Measurements from ENCODE around the gene WHAMM.
"Not testable (repeated sequence)": the region's sequence is repeated elsewhere in the genome, so short reads cannot be mapped to it uniquely, and the experiment has no call there.

Gene WHAMM

GRCh38 chr15:82839136-82839535 is 29.7 kb downstream of the WHAMM start:
- DNase-seq = no peak

DNA sequence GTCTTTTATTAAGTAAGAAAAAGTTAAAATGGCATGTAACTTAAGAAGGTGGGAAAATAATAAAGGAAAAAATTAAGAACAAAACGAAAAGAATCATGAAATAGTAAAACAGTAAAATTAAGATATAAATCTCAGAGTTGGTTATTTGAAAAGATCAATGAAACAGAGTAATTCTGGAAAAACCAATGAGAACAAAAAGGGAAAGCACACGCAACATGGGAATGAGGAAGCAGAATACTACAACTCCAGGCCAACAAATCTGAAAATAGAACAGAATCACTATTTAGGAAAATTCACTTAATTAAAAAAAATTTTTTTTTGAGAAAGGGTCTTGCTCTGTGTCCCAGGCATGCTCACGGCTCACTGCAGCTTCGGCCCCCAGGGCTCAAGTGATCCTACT is 30.7 kb downstream of the WHAMM start:
- DNase-seq = no peak

GRCh38 chr15:82843566-82843965 is 34.1 kb downstream of the WHAMM start:
- DNase-seq = no peak

GRCh38 chr15:82845686-82846085 is 36.3 kb downstream of the WHAMM start:
- no peak for DNase-seq

- no peak for DNase-seq
These were observed 37.2 kb downstream of the WHAMM start for GRCh38 chr15:82846621-82847020.

DNA sequence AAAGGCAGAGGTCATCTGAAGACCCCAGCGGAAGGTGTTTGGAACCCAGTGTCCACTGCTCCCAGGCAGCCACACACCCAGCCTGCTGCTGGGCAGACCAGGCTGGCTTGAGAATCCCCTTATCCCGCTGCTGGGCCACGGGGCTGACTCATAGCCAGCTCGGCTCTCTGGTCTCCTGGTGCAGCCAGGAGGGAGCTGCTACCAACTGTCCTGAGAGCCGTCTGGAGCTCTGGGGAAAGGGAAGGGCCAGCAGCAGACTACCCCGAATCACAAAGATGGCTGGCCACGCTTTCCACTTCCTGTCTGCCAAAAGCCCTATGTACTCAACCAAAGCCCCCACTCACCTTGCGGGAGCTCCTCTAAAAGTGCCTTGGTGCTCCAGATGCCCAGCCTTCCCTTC is 38.3 kb downstream of the WHAMM start:
- DNase-seq = no peak

DNA sequence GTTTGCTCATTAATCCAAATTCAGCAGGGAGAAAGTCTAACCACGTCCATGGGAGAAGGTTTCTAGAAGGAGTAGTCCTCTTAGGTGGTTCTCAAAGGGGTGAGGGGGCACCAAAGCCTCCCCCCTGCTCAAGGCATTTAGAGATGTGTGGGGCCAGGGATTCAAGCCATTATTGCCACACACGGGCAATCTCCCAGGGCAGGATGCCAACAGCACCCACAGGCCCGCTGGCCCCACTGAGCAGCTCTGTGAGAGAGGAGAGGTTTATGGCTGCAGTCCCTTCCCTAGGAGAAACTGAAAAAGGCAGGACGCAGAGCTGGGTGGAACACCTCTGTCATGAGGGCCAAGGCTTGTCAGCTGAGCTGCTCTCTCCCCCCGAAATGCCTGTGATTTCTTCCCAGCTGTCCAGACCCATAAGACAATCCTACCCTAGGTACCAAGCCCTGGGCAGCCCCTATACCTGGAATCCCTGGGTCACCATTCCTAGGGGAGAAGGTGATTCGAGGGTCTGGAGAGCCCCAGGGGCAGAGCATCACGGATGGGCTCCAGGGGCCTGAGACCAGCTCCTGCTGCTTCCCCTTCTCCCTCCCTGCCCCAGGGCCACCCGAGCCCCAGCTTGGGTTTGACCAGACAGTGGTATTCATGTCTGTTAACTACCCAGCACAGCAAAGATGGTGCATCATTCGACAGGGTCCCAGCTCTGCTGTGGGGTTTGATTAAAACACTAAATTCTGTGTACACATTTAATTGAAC is 39.0 kb downstream of the WHAMM start:
- no peak for DNase-seq

- DNase-seq = peak; percentile 58
These were observed 40.4 kb downstream of the WHAMM start for GRCh38 chr15:82849556-82850512.

GRCh38 chr15:82850731-82851130 is 41.3 kb downstream of the WHAMM start:
- DNase-seq = no peak

DNA sequence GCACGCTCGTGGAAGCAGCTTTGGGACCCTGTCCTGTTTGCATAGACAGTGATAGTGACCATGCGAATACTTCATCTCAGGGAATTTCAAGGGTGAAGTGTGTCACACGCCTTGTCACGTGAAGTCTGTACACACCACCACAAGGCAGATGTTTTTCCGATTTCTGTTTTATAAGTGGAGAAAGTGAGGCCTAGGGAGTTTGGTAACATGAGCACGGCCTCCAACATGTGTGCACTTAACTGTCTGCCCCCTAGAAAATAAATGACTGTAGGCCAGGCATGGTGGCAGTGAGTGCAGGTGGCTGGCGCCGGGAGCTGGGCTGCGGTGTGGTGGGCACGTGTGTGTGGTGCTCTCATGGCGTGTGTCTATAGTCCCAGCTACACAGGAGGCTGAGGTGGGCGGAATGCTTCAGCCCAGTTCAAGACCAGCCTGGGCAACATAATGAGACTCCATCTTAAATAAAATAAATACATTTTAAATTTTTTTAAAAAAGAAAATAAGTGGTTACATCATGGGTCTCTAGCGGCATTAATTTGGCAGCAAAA is 42.0 kb downstream of the WHAMM start:
- no peak for DNase-seq

DNA sequence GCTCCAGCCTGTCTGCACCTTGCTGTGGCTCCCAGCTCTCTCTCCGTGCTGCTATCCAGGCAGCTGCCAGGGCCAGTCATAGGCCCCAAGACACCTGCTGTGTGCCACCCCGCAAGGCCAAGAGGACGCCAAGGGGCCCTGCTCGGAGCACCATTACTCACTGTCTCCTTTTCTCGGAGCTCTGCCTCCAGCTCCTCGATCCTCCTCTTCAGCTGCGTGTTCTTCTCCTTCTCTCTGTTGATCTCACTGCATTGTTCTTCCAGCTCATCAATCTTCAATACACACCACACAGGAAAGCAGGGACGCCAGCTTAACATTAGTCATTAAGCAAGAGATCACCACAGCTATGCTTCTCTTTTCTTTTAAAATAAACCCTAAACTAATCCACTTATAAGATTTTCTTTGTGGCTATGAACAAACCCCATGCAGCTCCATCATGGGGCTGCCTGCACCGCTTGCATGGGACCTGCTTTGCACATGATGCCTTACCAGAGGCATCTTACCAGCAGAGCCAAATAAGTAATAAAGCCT is 42.6 kb downstream of the WHAMM start:
- no peak for DNase-seq

GRCh38 chr15:82852941-82853561 is 43.6 kb downstream of the WHAMM start:
- DNase-seq = no peak

- no peak for DNase-seq
These were observed 45.1 kb downstream of the WHAMM start for GRCh38 chr15:82854554-82854953.

DNA sequence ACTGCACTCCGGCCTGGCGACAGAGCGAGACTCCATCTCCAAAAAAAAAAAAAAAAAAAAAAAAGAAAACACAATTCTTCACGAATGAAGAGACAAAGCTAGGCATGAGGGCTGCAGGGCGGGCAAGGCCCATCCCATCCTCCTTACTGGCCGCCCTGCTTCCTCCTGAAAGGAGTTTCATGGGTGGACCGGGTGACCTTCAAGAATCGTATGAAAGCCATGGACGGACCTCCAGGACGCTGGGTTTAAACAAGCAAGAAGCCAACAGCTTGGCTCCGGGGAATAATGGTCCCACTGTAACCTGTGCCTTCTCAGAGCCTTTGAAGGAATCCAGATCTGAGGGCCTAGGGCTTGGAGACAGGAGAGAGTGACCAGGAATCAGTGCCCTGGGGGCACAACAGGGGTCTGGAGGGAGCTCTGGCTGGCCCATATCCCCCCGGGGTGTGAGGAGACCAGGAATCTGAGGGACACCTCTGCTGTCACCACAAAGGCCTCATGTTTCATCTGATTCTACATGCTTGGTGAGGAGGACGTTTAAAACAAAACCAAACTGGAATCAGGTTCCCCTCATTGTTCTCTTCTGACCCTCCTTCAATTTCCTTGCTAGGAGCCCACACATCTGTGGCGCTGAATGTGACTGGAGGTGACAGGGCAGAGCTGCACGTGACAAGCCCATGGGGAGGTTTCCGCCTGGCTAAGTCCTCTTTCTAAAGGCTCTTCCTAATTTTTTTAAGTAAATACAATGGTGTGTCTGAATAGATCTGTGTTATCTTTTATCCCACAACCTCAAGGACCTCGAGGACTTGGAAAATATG is 46.1 kb downstream of the WHAMM start:
- DNase-seq = no peak

- no peak for DNase-seq
These were observed 47.2 kb downstream of the WHAMM start for GRCh38 chr15:82856397-82857170.

DNA sequence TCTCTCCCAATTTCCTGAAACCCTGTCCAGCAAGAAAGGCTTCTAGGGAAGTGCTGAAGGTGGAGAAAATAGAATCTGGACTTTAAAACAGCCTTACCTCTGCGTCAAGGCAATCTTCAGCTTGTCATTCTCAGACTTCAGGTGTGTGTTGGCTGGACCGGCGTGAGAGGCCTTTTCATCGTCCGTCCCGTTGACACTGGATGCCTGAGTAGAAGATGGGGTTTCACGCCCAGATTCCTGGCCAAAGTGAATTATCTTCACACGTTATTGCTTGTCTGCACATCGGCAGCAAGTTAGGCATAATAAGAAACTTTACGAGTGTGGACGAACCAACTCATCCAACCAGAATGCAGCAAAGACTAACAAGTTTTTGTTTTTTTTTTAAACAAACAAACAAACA is 49.5 kb downstream of the WHAMM start:
- no peak for DNase-seq

GRCh38 chr15:82862886-82863285 is 53.5 kb downstream of the WHAMM start:
- no peak for DNase-seq

DNA sequence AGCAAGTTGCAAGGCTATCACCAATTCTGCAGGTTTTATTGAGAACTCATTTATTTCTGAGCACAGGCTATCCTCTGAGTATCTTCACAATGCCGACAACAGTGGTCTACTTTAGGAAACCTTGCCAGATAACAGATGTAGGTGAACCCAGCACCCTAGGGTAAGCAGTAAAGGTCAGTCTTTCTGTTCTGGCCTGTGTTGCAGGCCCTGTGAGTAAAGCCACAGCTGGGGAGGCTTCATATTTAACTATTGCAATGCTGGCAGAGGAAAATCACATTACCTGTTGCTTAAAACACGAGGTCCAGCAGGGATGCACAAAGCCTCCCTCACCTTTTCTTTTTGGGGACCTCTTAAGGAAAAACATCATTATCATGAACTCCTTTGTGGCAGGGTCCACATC is 55.5 kb downstream of the WHAMM start:
- DNase-seq = no peak

- not testable (repeated sequence) for DNase-seq
These were observed 56.2 kb downstream of the WHAMM start for GRCh38 chr15:82865581-82865980.

- DNase-seq = not testable (repeated sequence)
These were observed 56.6 kb downstream of the WHAMM start for GRCh38 chr15:82865981-82866380.

DNA sequence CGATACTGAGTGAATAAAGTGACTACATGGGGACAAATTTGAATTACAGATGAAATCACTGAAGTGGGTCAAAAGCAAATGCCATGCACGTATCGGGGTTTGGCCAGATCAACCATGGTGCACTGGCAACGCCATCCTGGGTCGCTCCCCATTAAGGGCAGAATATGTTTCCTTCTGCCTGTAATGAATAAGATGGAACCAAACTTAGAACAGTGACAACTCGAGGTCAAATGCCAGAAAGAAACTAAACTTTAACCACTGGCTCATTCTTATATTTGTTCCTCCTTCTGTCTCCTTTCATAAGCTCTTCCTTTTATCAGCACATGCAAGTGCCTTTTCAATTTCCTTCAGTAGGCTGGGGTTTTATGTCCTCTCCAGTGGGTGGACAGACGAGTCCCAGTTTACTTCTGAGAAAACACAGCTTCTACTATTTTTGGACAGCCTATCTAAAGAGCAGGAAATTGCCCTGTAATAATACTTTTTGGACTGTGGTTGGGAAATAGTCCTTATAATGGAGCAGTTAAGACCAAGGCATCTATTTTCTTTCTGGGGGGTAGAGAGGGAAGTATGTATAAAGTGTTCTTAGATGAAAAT is 61.4 kb downstream of the WHAMM start:
- no peak for DNase-seq
